Measurements from ENCODE around the gene GRN.
"Not testable (repeated sequence)": the region's sequence is repeated elsewhere in the genome, so short reads cannot be mapped to it uniquely, and the experiment has no call there.

GRN gene

DNA sequence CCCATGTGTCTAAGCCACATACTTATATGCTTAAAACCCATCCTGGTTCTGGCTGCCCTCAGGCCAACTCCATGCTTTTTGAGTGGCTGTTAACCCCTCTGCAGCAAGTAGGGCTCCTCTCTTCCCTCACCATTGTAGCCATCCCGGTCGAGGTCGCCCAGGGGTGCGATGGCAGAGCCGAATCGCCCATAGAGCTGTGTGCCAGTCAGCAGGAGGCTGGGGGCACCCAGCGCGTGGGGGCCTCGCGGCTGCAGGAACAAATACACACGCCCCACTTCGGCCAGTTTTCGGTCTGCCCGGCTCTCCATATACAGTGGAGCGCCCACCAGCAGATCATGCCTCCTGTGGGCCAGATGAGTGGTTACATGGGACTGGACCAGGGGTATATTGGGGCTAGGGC lies 38.3 kb downstream of the GRN start:
- DNase-seq (ENCODE audit: low read depth, low spot score): no peak

DNA sequence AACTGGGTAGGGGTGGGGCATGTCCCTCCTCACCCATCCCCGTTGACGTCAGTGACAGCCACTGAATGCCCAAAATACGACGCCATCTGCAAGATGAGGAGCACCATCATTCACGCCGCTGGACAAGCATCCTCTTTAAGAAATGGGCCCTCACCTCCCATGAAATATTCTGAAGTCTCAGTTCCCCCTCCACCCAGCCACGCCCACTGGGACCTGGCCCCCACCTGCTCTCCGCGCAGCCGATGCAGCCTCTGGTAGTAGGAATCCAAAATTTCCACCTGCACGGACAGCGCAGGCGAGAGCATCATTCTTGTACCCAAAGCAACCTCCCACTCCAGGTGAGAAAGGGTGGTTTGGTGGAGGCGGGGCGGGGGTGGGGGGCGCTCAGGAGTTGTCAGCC lies 38.8 kb downstream of the GRN start:
- no peak for DNase-seq (ENCODE audit: low read depth, low spot score)

DNA sequence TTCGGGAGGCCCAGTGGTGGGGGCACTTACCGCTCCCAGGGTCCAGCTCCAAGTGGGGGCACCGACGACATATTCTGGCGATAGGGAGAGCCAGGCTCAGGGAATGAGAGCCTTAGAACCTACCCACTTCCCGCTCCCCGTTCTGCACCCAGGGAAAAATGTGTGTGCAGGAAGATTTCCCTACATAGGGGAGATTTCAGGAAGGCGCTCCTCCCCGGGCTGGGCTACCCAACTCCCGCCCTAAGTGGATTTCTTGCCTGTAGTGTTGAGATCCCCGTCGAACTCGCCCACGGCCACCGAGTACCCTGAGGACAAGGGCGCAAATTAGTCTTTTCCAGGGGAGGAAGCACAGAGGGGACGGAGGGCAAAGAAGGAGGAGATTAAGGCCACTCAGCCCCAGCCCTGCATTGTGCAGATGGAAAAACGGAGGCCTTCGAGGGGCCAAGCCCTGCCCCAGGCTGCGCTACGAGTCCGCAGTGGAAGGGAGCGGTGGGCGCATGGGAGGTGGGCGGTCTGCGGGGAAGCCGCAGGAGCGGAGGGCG lies 39.2 kb downstream of the GRN start:
- DNase-seq (ENCODE audit: low read depth, low spot score): no peak

DNA sequence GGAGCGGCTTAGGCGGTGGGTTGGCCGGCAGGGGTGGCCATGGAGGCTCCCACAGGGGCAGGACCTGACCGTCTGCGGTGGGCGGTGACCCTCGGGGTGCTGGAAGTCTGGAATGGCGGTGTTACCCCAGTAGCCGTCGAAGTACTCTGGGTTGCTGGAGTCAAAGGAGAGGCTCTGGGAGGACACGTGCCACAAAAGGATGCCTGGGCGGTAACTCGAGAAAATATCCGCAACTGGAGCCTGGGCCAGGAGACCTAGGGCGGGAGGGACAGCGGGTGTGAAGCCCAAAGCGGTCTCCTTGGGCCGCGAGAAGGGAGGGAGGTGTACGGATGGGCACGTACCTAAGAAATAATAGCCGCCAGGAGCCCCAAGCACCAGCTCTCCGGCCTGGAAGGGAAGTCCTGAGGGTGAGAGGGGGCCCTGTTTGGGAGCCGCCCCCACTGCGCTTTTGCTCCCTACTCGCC lies 39.8 kb downstream of the GRN start:
- peak; percentile 78 for DNase-seq (ENCODE audit: low read depth, low spot score)

DNA sequence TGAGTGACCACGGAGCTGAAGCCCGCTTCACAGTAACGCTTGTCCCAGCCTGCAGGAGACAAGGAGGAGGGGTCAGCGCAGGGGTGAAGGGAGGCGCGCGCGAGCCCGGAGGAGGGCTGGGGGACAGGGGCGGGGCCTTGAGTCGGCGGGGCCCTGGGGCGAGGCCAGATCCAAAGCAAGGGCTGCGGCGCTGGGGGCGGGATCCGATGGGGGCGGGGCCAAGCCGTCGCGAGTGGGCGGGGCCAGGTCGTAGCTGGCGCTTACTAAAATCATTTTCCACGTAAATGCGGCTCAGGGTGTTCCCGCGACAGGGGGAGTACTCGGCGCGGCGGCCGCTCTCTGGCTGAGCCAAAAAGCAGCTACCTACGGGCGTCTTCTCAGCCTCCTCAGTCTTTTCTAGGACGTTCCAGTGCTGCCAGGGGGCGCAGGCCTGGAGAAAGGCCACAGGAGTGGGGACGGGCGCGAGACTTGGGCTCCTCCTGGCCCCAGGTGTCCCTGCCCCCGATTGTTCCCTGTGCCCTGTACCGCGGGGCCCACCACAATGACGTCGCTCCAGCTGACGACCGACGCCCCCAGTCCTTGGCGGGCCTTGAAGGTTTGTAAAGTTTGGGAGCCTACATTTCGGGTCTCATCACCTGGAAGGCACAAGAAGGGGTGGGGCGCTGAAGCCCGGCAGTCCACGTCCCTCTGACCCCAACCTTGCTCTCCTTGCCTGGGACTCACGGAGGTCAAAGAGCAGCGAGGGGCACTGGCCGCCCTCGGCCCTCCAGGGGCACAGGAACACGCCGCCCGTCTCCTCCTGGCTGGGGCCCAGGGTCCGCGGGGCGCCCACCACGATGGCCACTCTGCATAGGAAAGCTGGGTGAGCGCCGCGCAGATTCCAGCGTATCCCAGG lies 40.4 kb downstream of the GRN start:
- peak; percentile 66 for DNase-seq (ENCODE audit: low read depth, low spot score)

DNA sequence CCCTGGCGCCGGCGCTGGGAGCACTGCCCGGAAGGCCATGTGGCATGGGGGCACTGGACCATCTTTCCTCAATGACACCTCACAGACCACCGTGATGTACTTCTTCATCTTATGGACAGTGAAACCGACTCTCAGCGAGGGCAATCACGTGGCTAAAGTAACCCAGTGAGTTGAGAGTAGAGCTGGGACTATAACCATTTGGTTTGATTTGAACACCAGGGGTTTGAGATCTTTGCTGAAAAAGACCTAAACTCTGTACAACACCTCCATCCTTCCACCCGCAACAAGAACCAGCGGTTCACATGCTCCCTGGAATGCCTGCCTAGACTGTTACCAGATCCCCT lies 41.1 kb downstream of the GRN start:
- DNase-seq (ENCODE audit: low read depth, low spot score): no peak

DNA sequence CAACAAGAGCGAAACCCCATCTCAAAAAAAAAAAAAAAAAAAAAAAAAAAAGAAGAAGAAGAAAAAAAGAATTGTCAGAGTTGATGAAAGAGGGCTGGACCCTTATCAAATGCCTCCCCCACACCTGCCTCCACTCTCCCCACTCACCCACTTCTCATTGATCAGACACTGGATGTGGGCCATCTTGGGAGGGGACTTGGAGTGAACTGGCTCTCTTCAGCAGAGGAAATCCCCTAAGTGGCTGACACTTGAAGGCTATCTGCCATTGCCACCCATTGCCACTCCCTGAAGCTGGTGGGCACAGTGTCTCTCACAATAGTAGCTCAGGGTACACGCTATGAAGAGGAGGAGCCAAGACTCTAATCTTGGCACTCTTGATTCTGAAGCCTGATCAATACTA lies 42.7 kb downstream of the GRN start:
- DNase-seq (ENCODE audit: low read depth, low spot score): no peak

DNA sequence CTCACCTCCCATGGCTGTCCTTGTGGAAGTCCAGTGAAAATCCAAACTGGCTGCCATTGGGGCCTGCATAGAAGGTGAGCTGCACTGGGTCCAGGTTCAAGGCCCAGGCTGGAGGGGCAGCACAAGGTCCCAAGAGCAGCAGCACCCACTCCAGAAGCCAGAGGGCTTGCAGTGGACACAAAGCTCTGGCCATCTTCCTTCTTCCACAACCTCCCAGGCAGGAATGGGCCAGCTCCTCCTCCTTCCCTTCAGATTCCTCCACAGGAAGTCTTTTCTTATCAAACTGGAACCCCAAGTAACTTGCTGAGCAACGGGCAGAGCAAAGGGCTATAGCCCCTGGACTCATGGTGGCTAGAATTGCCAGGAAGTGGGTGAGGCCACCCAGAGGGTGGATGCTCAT lies 44.2 kb downstream of the GRN start, which contains the start of gene ITGA2B:
Gene ITGA2B, minus strand, starts transcription at position 369 of the 400 bp plus-strand sequence. Its CDS starts 176 bp downstream, at position 193.
- DNase-seq (ENCODE audit: low read depth, low spot score): no peak

DNA sequence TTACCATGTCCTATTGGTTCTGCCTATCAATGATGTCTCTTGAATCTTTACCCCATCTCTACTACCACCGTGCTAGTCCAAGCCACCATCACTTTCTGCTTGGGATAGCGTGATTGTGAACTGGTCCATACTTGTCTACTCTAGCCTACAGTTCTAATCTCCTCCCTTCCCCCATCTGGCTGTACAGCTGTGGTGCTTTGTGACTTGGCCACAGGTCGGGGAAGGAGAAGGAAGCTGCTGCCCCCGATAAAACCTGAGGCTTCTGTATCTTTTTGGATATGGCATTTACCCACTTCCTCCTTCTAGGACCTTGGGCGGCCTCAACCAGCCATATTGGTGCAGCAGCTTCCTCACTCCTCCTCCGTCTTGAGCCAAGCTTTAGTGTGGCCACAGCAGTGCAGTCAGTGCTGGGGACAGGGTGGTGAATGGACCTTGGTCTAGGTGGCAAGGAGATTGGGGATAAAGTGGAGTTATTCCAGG lies 44.7 kb downstream of the GRN start:
- DNase-seq (ENCODE audit: low read depth, low spot score): no peak

DNA sequence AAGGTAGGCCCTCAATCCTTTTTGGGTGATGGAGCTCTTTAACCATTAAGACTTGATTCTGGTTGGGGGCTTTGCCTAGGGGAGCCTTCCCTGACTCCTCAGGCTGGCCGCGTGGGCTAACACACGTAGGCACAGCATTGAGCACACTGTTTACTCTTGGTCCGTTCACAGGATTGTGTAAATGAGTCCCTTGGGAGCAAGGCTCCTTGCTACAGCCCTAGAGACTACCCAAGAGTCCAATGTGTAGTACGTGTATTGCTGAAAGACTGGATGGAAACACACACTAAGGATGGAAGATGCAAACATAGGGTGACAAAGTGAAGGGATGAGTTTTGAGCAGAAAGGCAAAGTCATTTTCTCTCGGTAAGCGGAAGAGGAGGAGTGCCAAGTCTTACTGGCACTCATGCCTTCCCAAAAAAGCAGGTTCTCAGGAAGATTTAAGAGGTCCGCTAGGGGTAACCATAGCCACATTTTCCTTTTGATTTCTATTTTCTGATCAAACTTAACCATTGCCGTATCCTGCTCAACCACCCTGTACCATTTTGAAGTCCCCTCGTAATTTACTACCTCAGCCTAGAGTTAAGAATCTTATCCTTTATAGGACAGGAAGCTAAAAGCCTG lies 45.3 kb downstream of the GRN start:
- DNase-seq (ENCODE audit: low read depth, low spot score): no peak

DNA sequence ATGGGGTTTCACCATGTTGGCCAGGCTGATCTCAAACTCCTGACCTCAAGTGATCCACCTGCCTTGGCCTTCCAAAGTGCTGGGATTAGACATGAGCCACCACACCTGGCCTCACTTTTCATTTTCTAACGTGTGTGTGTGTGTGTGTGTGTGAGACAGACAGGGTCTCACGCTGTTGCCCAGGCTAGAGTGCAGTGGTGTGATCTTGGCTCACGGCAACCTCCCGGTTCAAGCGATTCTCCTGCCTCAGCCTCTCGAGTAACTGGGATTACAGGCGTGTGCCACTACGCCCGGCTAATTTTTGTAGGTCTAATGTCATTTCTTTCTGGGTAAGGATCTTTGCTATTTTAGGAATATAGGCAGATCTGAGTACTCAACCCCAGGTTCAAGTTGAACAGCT lies 49.0 kb downstream of the GRN start:
- DNase-seq (ENCODE audit: low read depth, low spot score): not testable (repeated sequence)

DNA sequence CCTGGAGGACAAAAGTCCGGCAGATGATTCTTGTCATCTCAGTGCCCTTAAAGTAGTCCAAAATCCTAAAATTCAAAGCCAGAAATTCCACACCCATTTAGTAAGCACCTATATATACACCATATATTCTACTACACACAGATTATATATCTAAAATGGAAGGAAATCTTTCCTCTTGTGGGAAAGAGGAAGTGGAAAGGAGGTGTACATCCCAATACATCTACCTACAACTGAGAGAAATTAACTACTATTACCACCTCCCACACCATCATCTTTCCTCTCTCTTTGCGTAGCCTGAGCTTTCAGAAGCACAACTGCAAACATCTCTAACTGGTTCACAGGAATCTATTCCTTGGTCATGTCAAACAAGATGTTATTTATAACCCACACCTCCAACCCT lies 49.7 kb downstream of the GRN start:
- DNase-seq (ENCODE audit: low read depth, low spot score): no peak

DNA sequence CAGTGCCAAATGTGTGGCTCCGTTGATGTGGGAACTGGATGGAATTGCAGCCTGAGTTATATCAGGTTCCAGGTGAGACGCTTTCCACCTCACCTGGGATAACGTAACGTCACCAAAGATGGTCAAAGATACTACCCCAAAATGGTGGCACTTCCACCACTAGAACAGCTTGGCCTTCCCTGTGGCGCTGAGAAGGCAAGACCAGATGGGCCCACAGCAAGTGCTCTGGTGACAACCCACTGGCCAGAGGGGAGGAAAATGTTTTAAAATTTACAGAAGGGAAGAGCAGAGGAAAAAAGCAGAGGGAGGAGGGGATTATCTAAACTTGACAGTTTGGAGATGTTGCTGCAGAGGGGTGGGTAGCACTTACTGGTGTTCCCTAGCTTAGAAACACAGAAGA lies 51.8 kb downstream of the GRN start:
- DNase-seq (ENCODE audit: low read depth, low spot score): no peak

DNA sequence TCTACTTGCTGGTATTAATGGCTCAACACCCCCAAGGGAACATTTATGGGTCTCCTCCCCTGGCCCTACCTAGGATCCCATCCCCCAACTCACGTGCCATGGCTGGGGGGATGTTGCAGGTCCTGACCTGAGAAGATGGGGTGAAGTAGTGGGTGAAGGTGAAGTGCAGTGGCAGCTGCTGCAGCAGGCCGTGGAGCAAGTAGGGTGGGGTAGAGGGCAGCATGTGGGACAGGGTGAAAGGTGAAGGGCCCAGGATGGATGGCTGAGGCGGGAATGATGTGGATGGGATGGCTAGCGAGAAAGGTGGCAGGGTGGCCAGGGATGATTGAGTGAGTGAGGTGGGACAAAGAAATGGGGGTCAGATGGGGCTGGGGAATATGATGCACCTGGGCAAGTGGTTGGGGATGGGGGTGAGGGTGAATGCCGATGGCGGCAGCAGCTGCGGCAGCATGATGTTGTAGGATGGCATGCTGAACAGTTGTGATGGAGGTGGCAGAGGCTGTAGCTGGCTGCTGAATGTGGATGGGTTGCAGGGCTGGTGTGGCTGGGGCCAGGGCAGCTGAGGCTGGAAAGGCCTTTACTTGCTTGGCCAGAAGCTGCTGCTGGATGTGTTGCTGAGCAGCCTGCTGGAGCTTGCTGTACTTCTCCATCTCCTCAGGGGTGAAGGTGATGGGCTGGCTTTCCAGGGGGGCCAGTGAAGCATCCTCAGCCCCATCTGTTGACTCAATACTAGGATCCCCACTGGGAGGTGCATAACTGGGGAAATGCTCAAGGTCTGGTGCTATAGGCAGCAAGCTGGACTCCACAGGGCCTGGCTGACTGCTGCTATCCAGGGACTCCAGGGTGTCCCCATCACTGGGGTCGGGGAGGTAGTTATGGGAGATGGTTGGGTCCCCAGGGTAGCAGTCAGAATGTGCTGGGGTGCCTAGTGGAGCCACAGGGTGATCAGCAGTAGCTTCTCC lies 52.7 kb downstream of the GRN start:
- no peak for DNase-seq (ENCODE audit: low read depth, low spot score)

DNA sequence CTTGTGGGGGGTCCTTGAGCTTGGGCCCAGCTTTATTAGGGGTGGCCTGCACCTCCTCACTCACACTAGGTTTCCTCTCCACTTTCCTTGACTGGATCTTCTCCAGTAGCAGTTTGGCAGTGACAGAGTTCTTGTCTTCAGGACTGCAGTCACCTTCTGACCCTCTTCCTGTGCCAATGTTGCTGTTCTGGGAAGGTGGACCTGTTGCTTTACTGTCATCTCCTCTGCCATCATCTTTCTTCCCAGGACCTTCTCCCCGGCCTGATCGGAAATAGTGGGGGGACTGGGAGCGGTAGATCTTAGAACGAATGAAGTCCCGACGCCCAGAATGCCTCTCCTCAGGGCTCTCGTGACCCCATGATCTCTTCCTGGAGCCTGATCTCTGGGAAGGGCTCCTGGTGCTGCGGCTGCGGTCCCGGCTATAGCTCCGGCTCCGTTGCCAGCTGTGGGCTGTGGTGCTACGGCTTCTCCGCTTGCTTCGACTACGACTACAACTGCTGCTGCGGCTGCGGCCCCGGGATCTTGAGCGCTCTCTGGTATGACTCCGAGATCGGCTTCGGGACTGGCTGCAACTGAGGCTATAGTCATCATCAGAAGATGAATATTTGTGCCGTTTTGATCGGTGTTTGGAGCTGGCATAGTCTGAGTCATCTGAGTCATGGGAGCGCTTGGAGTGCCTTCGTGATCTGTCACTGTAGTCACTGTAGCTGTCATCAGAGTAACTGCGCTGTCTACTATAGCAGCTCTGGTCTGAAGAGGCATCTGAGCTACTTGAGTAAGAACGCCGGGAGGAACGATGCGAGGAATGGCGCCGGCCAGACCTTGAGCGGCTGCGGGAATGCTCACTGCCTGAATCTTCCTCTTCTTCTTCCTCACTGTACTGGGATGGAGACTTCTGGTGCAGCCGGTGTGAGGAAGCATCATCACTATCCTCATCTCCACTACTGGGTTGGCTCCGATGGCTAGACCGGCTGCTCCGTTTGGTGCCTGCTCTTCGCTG lies 53.9 kb downstream of the GRN start:
- DNase-seq (ENCODE audit: low read depth, low spot score): no peak

DNA sequence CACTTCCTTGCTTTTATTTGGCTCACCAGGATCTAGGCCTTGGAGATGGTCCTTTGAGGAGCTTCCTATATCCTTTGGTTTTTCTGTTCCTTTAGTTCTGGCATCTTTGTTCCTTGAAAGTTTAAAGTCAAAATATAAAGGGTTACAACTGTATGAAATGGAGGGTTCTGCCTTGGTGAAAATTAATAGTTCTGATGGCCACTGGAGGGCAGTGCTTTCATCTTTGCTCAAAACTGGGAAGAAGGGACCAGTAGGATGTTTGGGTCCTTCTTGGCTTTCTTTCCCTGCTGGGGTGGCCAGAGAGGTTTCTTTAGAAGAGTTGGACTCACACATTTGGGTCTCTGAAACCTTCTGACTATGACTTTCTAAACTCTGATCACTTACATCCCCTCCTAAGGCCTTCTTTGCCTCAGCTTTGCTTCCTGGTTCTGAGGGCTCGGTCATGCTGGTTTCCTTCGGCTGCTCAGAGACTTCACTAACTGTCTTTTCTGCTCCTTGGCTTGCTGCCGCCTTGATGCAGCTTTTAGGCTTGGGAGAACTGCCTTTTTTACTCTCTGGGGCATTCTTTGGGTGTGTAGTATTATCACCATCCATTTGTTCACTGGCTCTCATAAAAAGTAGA lies 55.2 kb downstream of the GRN start:
- DNase-seq (ENCODE audit: low read depth, low spot score): no peak
